ENCODE data around the gene SMAD4.
"Not testable (repeated sequence)": the region's sequence is repeated elsewhere in the genome, so short reads cannot be mapped to it uniquely, and the experiment has no call there.

The SMAD4 gene

DNA sequence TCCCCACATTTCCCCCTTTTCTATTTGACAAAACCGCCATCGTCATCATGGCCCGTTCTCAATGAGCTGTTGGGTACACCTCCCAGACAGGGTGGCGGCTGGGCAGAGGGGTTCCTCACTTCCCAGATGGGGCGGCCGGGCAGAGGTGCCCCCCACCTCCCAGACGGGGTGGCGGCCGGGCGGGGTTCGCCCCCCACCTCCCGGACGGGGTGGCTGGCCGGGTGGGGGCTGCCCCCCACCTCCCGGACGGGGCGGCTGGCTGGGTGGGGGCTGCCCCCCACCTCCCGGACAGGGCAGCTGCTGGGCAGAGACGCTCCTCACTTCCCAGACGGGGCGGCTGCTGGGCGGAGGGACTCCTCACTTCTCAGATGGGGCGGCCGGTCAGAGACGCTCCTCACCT, 87.0 kb downstream of the SMAD4 start:
- not testable (repeated sequence) for DNase-seq

DNA sequence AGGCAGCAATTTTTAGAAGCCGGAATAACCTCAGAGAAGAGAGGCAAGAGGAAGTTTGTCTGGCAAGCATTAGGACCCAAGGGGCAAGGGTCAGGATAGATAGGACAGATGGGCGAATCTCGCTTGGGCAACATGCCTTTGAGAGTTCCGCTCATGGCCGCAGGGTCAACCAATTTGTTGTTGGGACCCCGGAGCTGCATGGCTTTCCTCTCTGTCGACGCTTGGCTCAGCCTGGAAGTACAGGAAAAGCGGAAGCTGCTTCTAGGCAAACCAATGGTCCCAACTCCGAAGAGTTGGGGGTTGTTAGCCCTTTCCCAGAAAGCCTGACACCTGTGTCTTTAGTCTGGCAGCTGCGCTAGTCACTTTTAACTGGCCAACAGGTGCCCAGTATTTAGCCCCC, 89.5 kb downstream of the SMAD4 start:
- not testable (repeated sequence) for DNase-seq

DNA sequence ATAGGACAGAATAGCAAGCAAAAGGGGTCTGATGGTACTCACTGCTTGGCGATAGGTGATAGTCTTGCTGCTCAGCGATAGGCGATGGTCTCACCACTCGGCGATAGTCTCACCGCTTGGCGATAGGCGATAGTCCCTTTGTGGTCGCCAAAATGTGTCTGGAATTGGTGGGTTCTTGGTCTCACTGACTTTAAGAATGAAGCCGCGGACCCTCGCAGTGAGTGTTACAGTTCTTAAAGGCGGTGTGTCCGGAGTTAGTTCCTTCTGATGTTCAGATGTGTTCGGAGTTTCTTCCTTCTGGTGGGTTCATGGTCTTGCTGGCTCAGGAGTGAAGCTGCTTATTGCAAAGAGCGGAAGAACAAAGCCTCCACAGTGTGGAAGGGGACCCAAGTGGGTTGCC, 90.0 kb downstream of the SMAD4 start:
- not testable (repeated sequence) for DNase-seq

DNA sequence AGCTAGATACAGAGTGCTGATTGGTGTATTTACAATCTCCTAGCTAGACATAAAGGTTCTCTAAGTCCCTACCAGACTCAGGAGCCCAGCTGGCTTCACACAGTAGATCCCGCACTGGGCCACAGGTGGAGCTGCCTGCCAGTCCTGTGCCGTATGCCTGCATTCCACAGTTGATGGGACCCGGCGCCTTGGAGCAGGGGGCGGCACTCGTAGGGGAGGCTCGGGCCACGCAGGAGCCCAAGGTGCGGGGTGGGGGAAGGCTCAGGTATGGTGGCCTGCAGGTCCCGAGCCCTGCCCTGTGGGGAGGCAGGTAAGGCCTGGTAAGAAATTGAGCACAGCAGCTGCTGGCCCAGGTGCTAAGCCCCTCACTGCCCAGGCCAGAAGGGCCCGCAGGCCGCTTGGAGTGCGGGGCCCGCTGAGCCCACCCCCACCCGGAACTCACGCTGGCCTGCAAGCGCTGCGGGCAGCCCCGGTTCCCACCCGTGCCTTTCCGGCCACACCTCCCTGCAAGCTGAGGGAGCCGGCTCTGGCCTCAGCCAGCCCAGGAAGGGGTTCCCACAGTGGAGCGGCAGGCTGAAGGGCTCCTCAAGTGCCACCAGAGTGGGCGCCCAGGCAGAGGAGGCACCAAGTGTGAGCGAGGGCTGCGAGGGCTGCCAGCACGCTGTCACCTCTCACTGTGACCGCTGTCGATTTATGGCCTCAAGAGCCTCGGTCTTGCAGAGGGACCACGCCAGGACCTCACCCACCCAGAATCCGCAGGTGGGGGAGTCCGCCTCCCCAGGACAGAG, 91.0 kb downstream of the SMAD4 start:
- DNase-seq, result no peak

DNA sequence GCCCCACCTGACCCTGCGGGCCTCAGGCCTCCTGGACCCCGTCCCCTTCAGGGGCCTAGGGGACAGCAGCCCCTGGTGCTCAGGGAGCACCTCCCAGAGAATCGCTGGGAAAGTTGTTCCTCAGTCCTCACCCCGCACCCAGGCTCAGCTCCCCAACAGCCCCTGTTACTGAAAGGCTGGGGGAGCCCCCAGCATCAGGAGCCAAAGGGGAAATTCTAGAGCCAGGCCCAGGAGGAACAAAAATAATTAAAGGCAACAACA, 91.5 kb downstream of the SMAD4 start:
- no peak for DNase-seq

DNA sequence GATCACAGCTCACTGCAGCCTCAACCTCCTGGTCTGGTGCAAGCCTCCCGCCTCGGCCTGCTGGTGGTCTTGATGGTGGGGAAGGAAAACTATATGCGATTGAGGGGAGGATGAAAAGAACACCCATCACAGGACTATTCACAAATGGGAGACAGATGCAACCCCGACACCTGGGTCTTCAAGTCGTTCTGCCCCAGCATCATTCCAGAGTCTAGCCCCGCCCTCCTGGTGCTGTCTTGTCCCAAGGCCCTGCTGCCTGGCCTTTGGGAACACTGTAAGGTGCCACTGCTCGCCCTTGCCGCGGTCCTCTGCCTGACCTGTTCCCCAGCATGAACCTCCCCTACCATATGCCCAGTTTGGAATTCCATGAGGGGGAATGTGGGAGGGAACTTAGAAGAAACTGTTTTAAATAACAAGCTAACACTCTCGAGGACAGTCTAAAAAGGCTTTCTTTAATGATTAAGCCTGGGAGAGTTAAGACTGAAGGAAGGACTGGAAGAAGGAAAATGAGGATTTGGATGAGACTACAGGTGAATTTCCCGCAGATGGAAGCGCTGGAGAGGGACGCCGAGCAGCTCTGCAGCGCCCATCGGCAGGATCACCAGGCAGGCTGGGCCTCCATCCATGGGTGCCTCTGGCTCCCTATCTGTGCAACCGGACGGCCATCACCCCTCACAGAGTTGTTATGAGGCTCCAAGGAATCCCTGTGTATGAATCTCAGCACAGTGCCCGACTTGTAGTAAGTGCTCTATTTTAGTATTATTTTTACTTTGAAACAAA, 92.4 kb downstream of the SMAD4 start:
- no peak for DNase-seq

DNA sequence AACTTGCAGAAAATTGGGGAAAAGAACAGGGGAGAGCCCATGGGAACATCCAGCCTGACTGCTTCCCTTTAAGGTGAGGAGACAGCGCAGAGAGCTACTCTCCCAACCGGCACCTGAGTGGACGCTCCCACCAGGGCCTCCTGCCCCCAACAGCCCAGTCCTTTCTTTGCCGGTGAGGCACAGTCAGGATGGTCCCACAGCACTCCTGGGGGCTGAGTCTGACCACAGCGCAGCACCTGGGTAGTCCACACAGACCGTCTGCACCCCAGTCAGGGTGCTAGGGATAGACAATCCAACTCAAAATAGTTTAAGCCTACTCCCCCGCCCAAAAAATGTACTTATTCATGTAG, 93.0 kb downstream of the SMAD4 start:
- DNase-seq, result no peak

DNA sequence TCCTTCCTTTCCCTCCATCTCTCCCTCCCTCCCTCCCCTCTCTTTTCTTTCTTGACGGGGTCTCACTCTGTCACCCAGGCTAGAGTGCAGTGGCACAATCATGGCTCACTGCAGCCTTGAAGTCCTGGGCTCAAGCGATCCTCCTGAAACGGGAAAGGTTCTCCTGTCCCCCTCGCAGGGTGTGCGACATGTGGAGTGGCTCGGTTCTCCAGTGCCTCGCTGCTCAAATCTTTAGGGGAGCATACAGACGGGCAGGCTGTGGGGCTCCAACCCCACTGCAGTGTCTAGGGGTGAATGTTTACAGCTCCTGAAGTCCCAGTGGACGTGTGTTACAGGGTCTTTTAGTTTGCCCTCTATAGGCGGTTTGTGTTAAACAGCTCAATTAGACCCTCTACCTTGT, 93.5 kb downstream of the SMAD4 start:
- DNase-seq, result no peak

DNA sequence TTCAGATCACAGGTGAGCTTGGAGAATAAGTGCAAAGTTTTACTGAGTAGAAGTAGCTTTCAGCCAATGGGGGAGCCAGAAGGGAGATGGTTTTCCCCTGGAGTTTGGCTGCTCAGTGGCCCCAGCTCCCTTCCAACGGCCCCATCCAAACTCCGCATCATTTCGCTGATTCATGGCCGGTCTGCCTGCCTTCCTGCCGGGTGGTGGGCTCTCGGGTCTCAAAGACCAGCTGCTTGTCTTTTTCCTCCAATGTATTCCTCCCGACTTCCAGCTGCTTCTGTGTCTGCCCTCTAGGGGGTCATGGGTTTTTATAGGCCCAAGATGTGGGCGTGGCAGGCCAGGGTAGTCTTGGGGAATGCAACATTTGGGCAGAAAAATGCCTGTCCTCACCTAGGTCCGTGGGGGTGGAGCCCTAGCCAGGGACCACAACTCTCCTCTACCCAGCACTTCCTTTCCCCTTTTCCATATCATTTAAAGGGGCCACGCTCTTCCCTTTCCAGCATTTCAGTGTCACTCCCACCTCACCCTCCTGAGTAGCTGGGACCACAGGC, 94.0 kb downstream of the SMAD4 start:
- no peak for DNase-seq

DNA sequence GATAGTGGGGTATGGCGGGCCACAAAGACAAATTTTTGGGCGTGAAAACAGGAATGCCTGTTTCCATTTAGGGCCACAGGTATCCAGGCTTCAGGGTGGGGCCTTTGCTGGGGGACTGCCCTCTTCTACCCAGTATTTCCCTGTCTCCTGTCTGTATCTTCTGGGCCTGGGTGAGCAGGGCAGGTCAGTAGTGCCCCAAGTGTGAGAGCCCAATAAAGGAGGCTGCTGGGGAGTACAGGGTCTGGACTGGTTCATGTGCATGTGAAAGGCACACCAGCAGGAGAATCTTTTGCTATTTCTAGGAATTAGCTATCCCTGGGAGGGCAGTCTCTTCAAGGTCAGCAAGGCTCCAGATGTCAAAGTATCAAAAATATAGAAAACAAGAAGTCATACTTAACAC, 96.0 kb downstream of the SMAD4 start:
- DNase-seq, result no peak

DNA sequence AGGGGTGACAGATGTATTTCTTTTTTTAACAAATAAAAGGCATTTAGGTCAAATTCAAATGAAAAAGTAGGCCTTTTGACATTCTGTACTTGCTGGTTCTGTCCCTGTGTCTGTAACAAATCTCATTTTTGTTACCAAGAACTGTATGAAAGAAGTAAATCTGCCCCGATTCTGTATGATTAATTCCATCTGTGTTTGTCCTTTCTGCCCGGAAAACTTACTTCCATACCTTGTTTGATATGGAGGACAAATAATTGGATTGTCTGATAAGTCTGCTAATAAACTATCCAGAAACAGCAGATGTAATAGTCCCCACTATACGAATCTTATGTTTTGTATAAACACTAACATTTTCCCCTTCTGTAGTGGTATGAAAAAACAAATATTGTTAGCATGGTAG, 97.7 kb downstream of the SMAD4 start:
- no peak for DNase-seq

DNA sequence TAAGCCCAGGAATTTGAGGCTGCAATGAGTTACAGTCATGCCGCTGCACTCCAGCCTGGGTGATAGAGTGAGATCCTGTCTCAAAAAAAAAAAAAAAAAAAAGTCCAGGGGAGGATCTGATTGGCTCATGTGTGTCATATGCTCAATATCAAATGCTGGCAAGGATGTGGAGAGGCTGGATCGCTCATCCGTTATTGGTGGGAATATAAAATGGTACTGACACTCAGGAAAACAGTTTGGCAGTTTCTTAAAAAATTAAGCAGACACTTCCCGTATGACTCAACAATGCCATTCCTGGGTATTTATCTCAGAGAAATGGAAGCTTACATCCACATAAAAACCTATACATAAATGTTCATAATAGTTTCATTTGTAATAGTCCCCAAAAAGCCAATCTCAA, 98.5 kb downstream of the SMAD4 start:
- no peak for DNase-seq

DNA sequence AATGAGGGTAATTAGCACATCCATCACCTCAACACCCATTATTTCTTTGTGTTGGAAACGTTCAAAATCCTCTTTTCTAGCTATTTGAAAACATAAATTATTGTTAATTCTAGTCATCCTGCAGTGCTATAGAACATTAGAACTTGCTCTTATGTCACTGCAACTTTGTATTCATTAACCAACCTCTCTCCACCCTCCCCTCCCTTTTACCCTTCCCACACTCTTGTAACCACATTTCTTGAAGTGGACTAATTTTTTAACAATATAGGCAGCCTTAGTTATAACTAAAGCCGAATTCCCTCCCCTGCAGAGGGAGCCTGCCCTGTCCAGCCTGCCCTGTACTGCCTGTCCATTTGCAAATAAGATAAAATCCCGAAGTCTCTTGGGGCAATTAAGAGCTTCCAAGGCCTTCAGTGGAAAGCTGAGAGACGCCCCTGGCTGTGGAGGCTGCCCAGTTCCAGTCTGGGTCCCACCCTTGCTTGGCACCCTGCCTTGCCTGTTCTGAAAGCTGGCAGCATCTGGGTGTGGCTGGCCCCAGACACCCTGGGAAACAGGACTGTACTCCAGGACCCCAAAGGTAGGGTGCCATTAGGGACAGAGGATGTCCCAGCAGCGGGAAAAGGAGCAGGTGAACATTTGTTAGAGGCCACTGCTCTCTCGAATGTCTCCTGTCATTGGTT, 102.4 kb downstream of the SMAD4 start:
- DNase-seq, result no peak

DNA sequence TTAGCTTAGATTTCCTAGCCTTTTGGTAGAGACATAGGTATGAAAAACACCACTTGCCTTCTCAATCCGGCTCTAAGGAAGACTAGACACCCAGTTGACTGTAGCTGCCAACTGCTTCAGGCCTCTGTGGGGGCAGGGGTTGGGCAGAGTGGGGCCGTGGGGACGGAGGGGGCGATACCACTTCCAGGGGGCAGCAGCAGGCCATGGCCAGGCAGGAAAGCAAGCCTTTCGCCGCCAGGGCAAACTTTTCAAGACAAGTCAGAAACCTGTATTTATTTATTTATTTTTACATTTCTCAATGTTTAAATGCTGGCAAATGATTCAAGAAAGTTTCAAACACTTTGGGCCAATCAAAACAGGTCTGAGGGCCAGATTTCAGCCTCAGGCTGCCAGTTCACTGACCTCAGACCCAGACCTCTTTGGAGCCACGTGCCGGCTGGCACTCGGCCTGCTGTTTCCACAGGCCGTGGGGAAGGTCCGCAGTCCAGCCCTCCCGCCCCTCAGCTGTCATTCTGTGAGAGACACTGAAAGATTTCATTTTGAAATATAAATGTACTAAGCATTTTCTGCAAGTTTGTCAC, 103.7 kb downstream of the SMAD4 start:
- DNase-seq, result no peak

Data from hematopoietic multipotent progenitor cell treated with erythropoietin and hydrocortisone succinate and interleukin-3 and kit ligand, for 8 days (in vitro differentiated cells).